Spinal cord (tissue), 10 donors: ENCODE measurements around the gene RAX2. TPM values are rescaled to one million over a fixed set of nuclear protein-coding genes. Genes with fewer than 3 reads are reported as not detected.
"Not testable (repeated sequence)": the region's sequence is repeated elsewhere in the genome, so short reads cannot be mapped to it uniquely, and the experiment has no call there.

Experiments
- DNase-seq, 6 donors: peaks; one replicate each; pipeline versions ENCODE4 v3.0.0 to v3.0.0-alpha.2; 2013 to 2015; ENCODE audit warnings: low spot score in 6 of 6, low read depth in 4 of 6
- H3K27ac ChIP-seq: one replicate; pipeline ENCODE4 v1.5.1; 2013; ENCODE audit warnings: low read depth, low read length, control low read depth
- H3K27me3 ChIP-seq: one replicate; pipeline ENCODE4 v1.6.1; 2013; ENCODE audit warnings: low read length; ENCODE audit not compliant: control insufficient read depth, insufficient read depth
- H3K36me3 ChIP-seq: one replicate; pipeline ENCODE4 v1.6.1; 2013; ENCODE audit warnings: low read length; ENCODE audit not compliant: control insufficient read depth, insufficient read depth
- H3K4me1 ChIP-seq: one replicate; pipeline ENCODE4 v1.6.1; 2013; ENCODE audit warnings: low read length; ENCODE audit not compliant: control insufficient read depth, insufficient read depth
- H3K4me3 ChIP-seq: one replicate; pipeline ENCODE4 v1.5.1; 2013; ENCODE audit warnings: low read depth, low read length, control low read depth
- H3K9me3 ChIP-seq: one replicate; pipeline ENCODE4 v1.6.1; 2013; ENCODE audit warnings: low read length; ENCODE audit not compliant: control insufficient read depth, insufficient read depth
- WGBS: methylation state at CpG from one replicate; pipeline ENCODE4 v1.1.5; 2013; ENCODE audit warnings: missing lambda C conversion rate; ENCODE audit not compliant: insufficient coverage; 5-methylcytosine and 5-hydroxymethylcytosine counted together
- polyA plus RNA-seq, 2 donors: library from polyadenylated mRNA; unstranded; fragments of 120-200 nt; gene quantifications; one replicate each; pipeline ENCODE4 v1.2.1, GENCODE V29; 2013; ENCODE audit not compliant: insufficient read length in 2 of 2
- total RNA-seq, 2 donors: library from RNA; depleted of rRNA in 1 of 2; stranded (reverse); fragments of 120-200 nt in 1 of 2; fragments of >200 nt in 1 of 2; gene quantifications; one replicate each; pipeline versions ENCODE4 v1.2.3 to v1.2.4, GENCODE V29; 2013 to 2014
- donor health status: healthy.

RAX2 gene
- total and polyA plus RNA-seq, 4 donors, result 0.09 TPM; not detected in 3

- H3K4me3 ChIP-seq, result no peak overlapping the region
- H3K27me3 ChIP-seq, result no peaks in the 10 kb centered on the region
- H3K4me1 ChIP-seq, result no peaks in the 10 kb centered on the region
- no peak overlapping the region for H3K27ac ChIP-seq
- 75% methylated on average over 27 of the region's 35 CpGs for WGBS
- no peak for DNase-seq
- peaks cover 46% of the 10 kb centered on the region for H3K36me3 ChIP-seq
- H3K9me3 ChIP-seq, result no peaks in the 10 kb centered on the region
These were observed 775 bp downstream of the RAX2 start for GRCh38 chr19:3771000-3771905.

GRCh38 chr19:3770136-3770999, 1.7 kb downstream of the RAX2 start:
- Histone ChIP-seq H3K4me3 (no peak overlapping the region), H3K27me3 (no peaks in the 10 kb centered on the region), H3K27ac (no peak overlapping the region), H3K36me3 (peaks cover 54% of the 10 kb centered on the region), H3K4me1 (no peaks in the 10 kb centered on the region), H3K9me3 (no peaks in the 10 kb centered on the region)
- 79% methylated on average over 52 of the region's 53 CpGs for WGBS
- no peak for DNase-seq

- Histone ChIP-seq H3K27me3 (no peaks in the 10 kb centered on the region), H3K4me1 (no peaks in the 10 kb centered on the region), H3K27ac (no peak overlapping the region), H3K36me3 (peaks cover 60% of the 10 kb centered on the region), H3K9me3 (no peaks in the 10 kb centered on the region), H3K4me3 (no peak overlapping the region)
- no peak for DNase-seq
- WGBS, result 89% methylated on average over 17 of the region's 17 CpGs
These were observed 2.5 kb downstream of the RAX2 start for GRCh38 chr19:3769494-3769893.

- 80% methylated on average over 7 of the region's 7 CpGs for WGBS
- no peaks in the 10 kb centered on the region for H3K27me3 ChIP-seq
These were observed 3.3 kb downstream of the RAX2 start for GRCh38 chr19:3768748-3769099.

GRCh38 chr19:3768015-3768747, 3.8 kb downstream of the RAX2 start:
- no peak overlapping the region for H3K4me3 ChIP-seq
- H3K9me3 ChIP-seq, result no peaks in the 10 kb centered on the region
- H3K27me3 ChIP-seq, result no peaks in the 10 kb centered on the region
- DNase-seq, result no peak
- peaks cover 60% of the 10 kb centered on the region for H3K36me3 ChIP-seq
- 93% methylated on average over 16 of the region's 25 CpGs for WGBS
- no peak overlapping the region for H3K27ac ChIP-seq
- no peaks in the 10 kb centered on the region for H3K4me1 ChIP-seq

More at GRCh38 chr19:3768748-3769099, 3.3 kb downstream of the RAX2 start:
- Histone ChIP-seq H3K9me3 (no peaks in the 10 kb centered on the region), H3K27ac (no peak overlapping the region), H3K36me3 (peaks cover 60% of the 10 kb centered on the region), H3K4me1 (no peaks in the 10 kb centered on the region), H3K4me3 (no peak overlapping the region)
- no peak for DNase-seq

- Histone ChIP-seq H3K27me3 (no peaks in the 10 kb centered on the region), H3K4me3 (no peak overlapping the region), H3K9me3 (no peaks in the 10 kb centered on the region), H3K4me1 (no peaks in the 10 kb centered on the region), H3K27ac (no peak overlapping the region), H3K36me3 (peaks cover 60% of the 10 kb centered on the region)
- 93% methylated on average over 23 of the region's 23 CpGs for WGBS
- no peak for DNase-seq
These were observed 5.0 kb downstream of the RAX2 start for GRCh38 chr19:3767050-3767449.

GRCh38 chr19:3766520-3766919, 5.5 kb downstream of the RAX2 start:
- H3K9me3 ChIP-seq, result no peaks in the 10 kb centered on the region
- DNase-seq, result no peak
- H3K4me1 ChIP-seq, result peaks cover 4% of the 10 kb centered on the region
- no peak overlapping the region for H3K27ac ChIP-seq
- WGBS, result 94% methylated on average over 7 of the region's 7 CpGs
- no peaks in the 10 kb centered on the region for H3K27me3 ChIP-seq
- peaks cover 60% of the 10 kb centered on the region for H3K36me3 ChIP-seq
- no peak overlapping the region for H3K4me3 ChIP-seq

- H3K27me3 ChIP-seq, DNase-seq, H3K4me1 ChIP-seq, H3K27ac ChIP-seq, H3K9me3 ChIP-seq, H3K4me3 ChIP-seq: not testable (repeated sequence)
- 100% methylated on average over 2 of the region's 5 CpGs for WGBS
- H3K36me3 ChIP-seq, result peaks cover 56% of the 10 kb centered on the region
These were observed 6.3 kb downstream of the RAX2 start for GRCh38 chr19:3765757-3766156.

- peaks cover 16% of the 10 kb centered on the region for H3K4me1 ChIP-seq
- DNase-seq, result no peak
- no peaks in the 10 kb centered on the region for H3K27me3 ChIP-seq
- H3K9me3 ChIP-seq, result no peaks in the 10 kb centered on the region
- WGBS, result 94% methylated on average over 6 of the region's 12 CpGs
- no peak overlapping the region for H3K27ac ChIP-seq
- peaks cover 51% of the 10 kb centered on the region for H3K36me3 ChIP-seq
- no peak overlapping the region for H3K4me3 ChIP-seq
These were observed 6.9 kb downstream of the RAX2 start for GRCh38 chr19:3765121-3765520.
